Body of pancreas (tissue), 4 donors: Measurements from ENCODE around the gene GLDN.

Experiments used
- POLR2A ChIP-seq, 3 donors: fragments of 450-650 bp; IDR thresholded peaks; one replicate each; pipeline ENCODE4 v1.6.1; 2016; ENCODE audit warnings: antibody characterized with exemption in 3 of 3, mild to moderate bottlenecking in 2 of 3
- TF ChIP-seq, protein P1 (sequence below), 7 experiments: fragments of 450-650 bp in 4 of 7; fragments of 200-600 bp in 3 of 7; sonication (generic) in 3 of 7; IDR thresholded peaks; one replicate each; pipeline ENCODE4 v1.5.1; 2016 to 2019; ENCODE audit warnings: antibody characterized with exemption in 7 of 7

GRCh38 chr15:51321316-51321715 lies 20.1 kb upstream of the GLDN start:
- TF ChIP-seq, protein P1, sequence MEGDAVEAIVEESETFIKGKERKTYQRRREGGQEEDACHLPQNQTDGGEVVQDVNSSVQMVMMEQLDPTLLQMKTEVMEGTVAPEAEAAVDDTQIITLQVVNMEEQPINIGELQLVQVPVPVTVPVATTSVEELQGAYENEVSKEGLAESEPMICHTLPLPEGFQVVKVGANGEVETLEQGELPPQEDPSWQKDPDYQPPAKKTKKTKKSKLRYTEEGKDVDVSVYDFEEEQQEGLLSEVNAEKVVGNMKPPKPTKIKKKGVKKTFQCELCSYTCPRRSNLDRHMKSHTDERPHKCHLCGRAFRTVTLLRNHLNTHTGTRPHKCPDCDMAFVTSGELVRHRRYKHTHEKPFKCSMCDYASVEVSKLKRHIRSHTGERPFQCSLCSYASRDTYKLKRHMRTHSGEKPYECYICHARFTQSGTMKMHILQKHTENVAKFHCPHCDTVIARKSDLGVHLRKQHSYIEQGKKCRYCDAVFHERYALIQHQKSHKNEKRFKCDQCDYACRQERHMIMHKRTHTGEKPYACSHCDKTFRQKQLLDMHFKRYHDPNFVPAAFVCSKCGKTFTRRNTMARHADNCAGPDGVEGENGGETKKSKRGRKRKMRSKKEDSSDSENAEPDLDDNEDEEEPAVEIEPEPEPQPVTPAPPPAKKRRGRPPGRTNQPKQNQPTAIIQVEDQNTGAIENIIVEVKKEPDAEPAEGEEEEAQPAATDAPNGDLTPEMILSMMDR (IDR thresholded peaks at IDR 0.05): no peak
- no peak for TF ChIP-seq POLR2A (IDR thresholded peaks at IDR 0.05)
